Mammary epithelial cell (primary cell): Measurements from ENCODE around the gene NAT14.

Experiments used
- CTCF ChIP-seq, 2 donors: IDR thresholded peaks in 1 of 2; conservative IDR thresholded peaks in 1 of 2; 2 replicates each; pipeline ENCODE4 v1.5.1; 2011 to 2012; ENCODE audit warnings: inconsistent platforms in 2 of 2, low read length in 2 of 2, mild to moderate bottlenecking in 2 of 2, control low read depth in 1 of 2, low read depth in 1 of 2; ENCODE audit not compliant: insufficient read depth in 1 of 2; ENCODE audit errors: extremely low read depth in 1 of 2
- EZH2 ChIP-seq: IDR thresholded peaks from 2 replicates; pipeline ENCODE4 v1.6.1; 2012; ENCODE audit warnings: low read length, inconsistent platforms, borderline replicate concordance

GRCh38 chr19:55492362-55492944 lies 7.5 kb downstream of the NAT14 start:
- no peak for TF ChIP-seq CTCF (conservative IDR thresholded peaks at IDR 0.05 in 1 of 2, IDR thresholded peaks at IDR 0.05 in 1 of 2; ENCODE audit: extremely low read depth in 1 of 2, insufficient read depth in 1 of 2, low read depth in 1 of 2, low read length in 2 of 2)
- TF ChIP-seq EZH2 = no peak
